ENCODE measurements around the gene STK32C.
"Not testable (repeated sequence)": the region's sequence is repeated elsewhere in the genome, so short reads cannot be mapped to it uniquely, and the experiment has no call there.

The STK32C gene

DNA sequence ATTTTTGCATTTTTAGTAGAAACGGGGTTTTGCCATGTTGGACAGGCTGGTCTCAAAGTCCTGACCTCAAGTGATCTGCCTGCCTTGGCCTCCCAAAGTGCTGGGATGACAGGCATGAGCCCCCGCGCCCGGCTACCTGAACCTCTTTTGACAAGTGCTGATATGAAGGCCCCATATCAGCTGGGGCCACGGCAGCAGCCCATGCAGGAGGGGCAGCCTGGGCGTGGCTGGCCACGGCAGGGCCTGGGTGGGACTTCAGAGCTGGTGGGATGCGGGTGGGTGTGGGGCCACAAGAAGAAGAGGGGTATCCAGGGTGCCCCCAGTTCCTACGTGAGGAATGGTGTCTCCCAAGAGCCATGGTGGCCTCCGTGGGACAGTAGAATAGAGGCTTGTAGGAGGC, 31.1 kb upstream of the STK32C start:
- no peak for DNase-seq (ENCODE audit: low read depth in 2 of 2)

DNA sequence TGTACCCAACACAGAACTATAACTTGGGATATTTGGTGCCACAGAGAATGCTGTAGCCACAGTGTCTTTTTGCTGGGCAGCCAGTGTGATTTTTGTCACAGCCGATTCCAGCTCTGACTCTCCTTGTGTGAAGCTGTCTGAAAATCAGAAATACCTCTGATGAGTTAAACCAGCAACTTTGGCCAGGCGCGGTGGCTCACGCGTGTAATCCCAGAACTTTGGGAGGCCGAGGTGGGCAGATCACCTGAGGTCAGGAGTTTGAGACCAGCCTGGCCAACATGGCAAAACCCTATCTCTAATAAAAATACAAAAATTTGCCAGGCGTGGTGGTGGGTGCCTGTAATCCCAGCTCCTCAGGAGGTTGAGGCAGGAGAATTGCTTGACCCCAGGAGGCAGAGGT, 30.1 kb upstream of the STK32C start:
- not testable (repeated sequence) for DNase-seq (ENCODE audit: low read depth in 2 of 2)

DNA sequence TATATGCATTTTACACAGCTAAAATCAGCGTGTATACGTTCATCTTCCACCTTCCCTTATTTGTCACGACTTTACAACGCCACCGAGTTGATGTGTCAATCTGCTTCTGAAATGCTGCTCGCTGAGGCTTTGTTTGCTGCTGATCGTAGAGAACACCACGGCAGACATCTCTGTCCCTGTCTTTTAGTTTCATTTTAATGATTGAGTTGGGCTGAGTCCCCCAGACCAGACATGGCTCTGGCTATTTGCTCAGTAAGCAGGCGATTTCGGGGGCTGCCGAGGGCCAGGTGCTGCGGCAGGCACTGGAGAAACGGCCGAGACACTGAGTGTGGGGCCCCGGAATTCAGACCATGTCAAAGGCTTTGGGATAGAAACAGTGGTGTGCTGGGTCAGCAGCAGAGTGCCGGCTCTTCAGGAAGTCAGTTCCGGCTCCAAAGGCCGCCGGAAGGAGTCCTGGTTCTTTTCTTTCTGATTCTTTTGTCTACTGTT, 29.2 kb upstream of the STK32C start:
- no peak for DNase-seq (ENCODE audit: low read depth in 2 of 2)

DNA sequence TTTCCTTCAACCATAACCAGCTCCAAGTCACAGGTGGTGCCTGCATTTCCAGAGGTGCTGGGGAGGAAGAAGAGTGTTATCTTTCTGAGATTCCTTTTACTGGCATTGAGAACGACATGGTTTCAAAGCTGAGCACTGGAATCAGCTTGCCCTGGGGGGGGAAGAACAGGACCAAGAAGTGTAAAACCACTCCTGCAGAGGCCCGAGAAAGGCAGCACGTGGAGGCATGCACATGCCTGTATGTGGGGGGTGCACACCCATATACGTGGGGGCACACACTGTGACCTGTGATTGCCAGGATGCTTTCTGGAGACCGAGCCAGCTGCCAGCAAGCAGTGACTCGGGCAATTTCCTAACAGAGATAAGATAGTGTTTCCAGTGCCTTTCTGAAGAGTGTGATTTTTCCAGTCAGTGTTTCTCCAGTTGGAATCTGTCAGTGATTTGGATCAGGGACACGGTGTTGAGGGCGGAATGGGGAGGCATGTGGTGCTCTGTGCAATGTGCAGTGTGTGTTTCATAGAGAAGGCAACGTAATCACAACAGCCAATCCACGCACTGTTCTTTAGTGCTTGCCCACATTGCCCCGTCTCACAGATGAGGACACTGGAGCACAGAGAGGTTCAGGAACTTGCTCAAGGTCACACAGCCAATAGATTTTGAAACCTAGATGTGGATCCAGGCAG, 28.5 kb upstream of the STK32C start:
- DNase-seq (ENCODE audit: low read depth in 2 of 2) = no peak

DNA sequence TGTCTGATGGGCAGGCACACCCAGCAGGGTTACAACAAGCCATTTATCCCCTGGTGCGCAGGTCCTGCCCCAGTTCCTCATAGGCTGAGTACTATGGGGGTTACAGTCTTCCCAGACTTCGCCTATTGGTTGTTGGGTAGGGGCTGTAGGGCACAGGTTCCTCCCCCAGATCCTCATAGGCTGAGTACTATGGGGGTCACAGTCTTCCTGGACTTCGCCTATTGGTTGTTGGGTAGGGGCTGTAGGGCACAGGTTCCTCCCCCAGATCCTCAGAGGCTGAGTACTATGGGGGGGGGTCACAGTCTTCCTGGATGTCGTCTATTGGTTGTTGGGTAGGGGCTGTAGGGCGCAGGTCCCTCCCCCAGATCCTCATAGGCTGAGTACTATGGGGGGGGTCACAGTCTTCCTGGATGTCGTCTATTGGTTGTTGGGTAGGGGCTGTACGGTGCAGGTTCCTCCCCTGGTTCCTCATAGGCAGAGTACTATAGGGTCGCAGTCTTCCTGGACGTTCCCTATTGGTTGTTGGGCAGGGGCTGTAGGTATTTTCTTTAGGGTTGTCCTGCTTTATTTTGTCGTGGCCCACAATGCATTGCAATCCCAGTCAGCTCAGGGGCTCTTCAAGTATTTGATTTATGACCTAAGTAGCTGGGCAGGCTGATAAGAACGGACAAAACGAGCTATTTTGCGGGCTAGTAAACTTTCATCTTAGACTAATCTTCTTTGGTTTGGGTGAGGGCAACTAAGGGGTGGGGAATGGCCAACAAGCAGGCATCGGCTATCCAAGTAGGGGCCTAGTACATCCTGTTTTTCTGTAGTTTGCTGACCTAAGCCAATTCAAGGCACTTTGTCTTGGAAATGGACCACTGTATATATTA, 27.7 kb upstream of the STK32C start:
- DNase-seq (ENCODE audit: low read depth in 2 of 2) = no peak

DNA sequence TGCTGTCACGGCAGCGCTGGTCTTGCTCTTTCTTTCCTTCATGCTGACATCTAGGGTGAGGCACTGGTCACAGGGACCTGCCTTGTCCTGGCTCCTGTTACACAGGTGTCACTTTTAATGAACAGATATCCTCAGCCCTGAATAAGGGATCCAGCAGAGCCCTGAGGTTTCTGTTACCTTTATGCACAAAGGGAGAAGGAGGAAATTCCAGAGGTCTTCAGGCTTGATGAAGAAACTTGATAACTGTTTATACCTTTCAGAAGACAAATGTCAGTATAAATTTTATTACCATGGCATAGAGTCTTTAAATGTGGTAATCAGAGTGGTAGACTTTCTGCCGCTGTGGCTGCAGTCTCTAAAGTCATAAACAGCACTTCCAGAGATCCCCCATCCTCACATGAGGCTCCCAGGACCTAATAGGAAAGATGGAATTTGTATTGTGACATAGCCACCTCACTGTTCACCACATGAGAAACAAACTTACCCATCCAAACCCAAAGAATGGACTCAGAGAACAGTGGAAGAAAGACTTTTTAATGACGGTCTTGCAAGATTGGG, 27.0 kb upstream of the STK32C start:
- DNase-seq (ENCODE audit: low read depth in 2 of 2) = no peak

DNA sequence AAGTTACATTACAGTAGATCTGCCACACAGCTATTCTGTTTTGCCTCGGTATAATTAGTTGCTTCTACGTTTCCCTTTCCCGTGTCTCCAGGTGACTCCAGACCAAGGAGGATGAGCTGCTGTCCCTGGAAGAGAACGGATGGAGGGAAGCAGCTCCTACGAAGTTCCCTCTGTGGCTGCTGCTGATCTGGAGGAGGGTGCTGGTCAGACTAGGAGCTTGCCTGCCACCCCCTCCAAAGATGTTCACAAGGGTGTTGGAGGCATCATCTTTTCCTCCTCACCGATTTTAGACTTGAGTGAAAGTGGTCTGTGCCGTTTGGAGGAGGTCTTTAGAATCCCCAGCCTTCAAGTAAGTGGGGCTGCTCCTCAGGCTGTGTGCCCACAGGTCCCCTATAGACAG, 25.6 kb upstream of the STK32C start:
- no peak for DNase-seq (ENCODE audit: low read depth in 2 of 2)

DNA sequence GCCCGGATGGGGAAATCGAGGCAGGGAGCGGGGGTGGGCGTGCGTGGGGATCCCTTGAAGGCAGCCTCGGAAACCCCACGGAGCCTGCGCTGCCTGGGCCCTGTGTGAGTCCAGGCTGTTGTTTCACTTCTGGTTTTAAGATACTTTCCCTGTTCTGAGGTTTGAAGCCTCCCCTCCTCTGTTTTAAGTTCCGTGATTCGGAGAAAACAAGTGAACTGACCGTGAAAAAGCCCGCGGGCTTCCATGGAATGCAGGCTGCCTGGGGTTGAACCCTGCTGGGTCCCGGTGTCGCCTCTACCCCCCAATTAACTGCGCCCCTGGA, 24.6 kb upstream of the STK32C start:
- no peak for DNase-seq (ENCODE audit: low read depth in 2 of 2)

DNA sequence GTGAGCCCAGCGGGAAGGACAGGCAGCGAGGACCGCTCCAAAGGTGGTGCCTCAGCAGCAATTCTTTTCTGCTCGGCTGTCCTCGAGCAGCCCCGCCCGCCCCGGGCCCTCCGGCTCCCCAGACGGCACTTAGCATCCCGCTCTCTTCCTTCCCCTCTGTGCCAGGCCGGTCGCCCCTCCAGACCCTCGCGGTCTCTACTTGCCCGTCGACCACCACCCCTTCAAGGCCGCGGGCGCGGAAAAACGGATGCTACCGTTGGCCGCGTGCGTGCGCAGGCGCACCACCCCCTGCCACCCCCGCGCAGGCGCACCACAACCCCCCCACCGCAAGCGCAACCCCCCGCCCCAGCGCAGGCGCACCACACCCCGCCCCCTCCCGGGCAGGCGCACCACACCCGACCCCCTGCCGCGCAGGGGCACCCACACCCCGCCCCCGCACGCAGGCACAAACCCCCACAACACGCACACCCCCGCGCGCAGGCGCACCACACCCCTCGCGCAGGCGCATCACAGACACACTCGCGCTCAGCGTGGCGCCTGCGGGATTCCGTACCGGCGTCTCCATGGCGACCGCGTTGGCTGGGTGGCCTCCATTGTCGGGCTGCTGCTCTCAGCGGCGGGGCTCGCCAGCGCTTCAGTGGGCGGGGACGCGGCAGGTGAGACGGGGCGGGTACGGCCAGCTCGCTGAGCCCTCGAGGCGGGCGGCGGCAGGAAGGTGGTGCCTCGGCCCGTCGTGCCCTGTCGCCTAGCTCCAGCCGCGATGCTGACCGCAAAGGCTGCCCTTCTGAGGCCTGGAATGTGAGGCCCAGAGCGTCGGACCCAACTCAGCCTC, 24.1 kb upstream of the STK32C start, which contains the start of gene LRRC27:
Gene LRRC27, plus strand, starts transcription at position 593 of the 832 bp plus-strand sequence. CDS start 1,332 bp downstream, outside the sequence.
- DNase-seq (ENCODE audit: low read depth in 2 of 2) = peak; percentile 98

DNA sequence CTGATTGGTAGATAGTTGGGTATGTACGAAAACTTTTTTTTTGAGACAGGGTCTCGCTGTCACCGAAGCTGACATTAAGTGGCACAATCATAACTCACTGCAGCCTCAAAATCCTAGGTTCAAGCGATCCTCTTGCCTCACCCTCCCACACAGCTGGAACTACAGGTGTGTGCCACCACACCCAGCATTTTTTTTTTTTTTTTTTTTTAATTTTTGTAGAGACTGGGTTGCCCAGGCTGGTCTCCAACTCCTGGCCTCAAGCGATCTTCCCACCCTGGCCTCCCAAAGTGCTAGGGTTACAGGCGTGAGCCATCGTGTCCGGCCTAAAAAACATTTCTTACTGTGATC, 22.7 kb upstream of the STK32C start:
- no peak for DNase-seq (ENCODE audit: low read depth in 2 of 2)

DNA sequence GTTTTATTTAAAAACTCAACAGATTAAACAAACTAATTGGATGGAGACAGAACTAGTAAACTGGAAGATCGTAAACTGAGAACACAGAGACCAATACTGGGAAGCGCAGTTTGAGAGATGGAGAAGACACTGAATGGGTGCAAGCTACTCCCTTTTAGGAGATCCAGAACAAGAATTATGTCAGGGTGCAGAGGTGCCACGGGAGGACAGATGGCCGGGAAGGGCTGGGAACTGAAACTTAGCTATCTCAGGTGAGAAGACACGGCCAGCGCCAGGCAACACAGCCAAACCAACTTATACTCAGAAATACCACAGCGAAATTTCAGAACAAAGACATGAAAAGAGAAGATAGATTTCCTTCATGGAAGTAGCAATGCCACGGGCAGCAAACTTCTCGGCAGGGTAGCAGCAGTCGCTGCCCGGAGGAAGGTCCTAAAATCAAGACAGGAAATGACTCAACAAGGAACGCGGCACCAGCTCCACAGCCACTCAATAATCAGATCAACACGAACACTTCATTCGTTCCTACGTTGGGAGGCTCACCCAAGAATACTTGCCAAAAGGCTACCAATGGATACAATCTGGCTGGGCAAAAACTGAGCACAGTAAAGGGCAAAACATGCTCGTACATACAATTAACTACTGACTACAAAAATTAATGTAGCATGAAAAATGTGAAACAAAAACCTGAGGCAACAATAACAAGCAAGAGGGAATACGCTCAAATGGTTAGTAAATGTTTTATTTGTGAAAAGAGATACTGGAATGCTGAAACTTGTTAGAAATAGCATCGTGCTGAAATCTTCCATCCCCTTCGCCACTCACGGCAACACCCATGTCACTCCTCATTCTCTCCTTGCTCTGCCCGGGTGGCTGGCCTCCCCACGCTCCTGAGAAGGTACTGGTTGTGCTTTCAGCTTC, 22.1 kb upstream of the STK32C start:
- DNase-seq (ENCODE audit: low read depth in 2 of 2) = peak in 1 of 2 donors; percentile 25

DNA sequence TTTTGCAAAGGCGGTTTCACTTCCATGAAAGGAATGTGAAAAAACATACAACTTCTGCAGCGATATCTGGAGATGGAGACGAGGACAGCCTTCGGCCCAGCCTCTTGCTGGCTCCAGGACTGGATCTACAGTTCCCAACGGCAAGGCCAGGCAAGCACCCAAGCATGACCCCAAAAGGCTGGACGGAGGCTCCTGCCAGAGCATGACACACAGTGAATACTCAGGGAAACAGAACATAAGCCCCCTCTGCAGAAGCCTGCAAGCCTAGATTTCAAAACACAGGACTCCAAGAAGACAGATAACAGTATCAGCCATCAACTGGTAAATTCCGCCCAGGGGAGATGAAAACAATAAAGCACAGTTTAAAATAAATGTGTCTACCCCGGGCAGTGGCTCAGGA, 21.0 kb upstream of the STK32C start:
- DNase-seq (ENCODE audit: low read depth in 2 of 2) = no peak

DNA sequence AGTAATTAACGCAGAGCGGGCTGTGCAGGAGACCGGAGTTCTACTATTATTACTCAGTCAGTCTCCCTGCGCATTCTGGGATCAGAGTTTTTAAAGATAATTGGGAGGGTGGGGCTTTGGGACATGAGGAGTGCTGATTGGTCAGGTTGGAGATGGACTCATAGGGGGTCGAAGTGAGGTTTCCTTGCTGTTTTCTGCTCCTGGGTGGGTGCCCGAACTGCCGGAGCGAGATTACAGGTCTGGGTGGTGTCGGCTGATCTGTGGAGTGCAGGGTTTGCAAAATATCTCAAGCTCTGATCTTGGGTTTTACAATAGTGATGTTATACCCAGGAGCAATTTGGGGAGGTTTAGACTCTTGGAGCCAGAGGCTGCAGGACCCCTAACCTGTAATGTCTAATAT, 20.4 kb upstream of the STK32C start:
- no peak for DNase-seq (ENCODE audit: low read depth in 2 of 2)

DNA sequence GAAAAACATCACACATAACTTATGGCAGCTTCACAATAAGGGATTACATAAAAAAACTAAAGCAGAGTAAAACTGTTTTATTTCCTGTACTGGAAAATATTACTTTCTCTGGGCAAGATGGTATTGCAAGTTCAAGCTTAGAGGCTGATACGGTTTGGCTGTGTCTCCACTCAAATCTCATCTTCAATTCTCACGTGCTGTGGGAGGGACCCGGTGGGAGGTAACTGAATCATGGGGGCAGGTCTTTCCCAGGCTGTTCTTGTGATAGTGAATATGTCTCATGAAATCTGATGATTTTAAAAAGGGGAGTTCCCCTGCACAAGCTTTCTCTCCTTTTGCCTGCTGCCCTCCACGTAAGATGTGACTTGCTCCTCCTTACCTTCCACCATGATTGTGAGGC, 19.2 kb upstream of the STK32C start:
- DNase-seq (ENCODE audit: low read depth in 2 of 2) = no peak

DNA sequence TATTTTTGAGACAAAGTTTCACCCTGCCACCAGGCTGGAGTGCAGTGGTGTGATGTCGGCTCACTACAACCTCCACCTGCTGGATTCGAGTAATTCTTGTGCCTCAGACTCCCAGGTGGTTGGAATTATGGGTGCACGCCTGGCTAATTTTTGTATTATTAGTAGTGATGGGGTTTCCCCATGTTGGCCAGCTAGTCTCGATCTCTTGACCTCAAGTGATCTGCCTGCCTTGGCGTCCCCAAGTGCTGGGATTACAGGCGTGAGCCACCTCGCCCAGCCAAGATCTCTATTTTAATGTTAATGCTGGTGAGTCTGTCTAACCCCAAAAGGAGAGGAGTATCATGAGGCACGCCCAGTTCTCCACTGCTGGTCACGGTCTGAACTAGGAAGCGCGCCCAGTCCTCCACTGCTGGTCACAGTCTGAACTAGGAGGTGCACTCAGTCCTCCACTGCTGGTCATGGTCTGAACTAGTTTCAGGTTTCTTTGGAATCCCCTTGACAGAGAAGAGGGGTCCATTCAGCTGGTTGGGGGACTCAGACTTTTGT, 18.7 kb upstream of the STK32C start:
- DNase-seq (ENCODE audit: low read depth in 2 of 2) = no peak

DNA sequence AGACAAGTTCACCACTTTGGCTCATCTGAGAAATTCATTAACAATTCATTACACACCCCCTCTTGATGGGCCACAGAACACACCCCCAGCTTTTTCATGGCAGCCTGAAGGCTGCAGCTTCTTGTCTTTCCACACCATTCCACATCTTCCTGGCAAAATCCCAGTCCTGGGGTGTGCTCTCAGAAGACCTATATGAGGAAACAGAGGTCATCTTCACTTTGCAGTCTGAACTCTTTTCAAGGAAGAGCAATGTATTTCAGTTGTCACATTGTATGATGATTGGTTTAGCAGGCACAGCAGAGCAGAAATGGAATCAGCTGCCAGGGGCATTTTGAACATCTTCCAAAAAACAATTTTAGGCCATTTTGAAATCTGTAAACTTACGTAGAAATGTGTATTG, 16.4 kb upstream of the STK32C start:
- DNase-seq (ENCODE audit: low read depth in 2 of 2) = no peak

DNA sequence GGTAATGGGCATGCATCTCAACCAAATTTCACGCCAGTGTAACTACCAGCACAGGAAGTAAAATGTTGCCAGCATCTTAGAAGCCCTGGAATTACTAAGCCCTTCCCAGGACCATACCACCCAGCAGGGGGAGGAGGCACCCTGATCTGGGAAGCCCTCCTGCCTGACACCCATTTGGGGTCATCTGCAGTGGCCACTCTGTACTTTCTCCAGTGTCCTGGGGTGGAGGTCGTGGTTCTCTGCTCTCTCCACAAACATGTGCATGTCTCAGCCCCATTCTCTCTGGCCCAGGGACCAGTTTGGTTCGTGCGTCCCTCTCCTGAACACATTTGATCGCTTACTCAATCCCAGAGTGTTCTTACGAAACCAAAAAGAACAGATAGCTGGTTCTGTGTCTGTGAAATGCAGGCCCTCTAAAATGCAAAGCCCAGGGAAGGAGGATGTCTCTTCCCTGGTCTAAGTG, 14.9 kb upstream of the STK32C start:
- DNase-seq (ENCODE audit: low read depth in 2 of 2) = no peak

DNA sequence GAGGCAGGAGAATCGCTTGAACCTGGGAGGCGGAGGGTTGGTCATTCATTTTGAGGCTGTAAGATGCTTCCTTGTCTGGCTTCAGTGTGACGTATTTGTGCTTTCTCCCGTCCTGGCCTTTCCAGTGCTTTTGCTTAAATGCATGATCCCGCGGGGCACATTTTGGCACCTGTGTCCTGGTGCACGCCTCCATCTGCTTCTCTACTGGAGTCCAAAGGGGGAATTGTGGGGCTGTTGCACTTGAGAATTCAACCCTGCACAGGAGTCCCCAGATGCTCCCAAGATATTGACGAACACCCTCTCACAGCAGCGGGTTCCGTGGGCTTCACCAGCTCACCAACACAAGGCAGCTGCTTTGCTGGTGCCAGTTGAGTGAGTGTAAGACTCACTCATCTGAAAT, 14.0 kb upstream of the STK32C start:
- DNase-seq (ENCODE audit: low read depth in 2 of 2) = no peak

DNA sequence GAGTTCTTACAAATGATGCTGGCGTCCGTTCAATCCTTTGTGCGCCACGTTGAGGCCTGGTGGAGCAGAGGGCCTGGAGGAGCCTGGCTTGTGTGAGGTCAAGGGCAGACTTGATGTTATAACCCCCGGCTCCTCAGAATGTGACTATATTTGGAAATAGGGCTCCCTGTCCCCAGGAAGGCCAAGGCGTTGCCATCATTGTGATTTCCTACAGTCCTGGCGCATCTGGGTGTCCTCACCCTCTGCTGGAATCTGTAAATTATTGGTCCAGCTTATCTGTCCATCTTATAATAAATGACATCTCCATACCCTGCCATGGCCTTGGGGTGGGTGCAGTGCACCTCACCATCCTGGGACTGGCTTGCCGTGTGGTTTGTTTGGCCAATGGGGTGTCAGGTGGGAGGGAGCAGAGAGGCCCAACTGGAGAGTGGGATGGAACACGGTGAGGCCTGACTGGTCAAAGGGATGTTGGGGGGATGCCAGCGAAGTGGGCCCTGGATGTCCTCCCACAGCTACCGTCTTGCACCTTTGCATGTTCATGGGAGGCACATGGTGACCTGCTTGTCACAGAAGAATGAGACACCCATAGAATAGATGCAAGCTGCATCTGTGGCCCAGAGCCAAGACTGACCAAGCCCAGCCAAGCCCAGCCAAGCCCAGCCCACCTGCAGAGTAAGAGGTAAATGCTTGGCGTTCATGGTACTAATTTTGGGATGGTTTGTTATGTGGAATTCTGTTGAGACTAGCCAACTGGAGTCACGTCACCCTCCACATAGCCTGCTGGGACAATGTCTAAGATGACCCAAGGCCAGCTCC, 13.1 kb upstream of the STK32C start:
- DNase-seq (ENCODE audit: low read depth in 2 of 2) = no peak

All from stimulated activated CD8-positive, alpha-beta memory T cell treated with anti-CD3 and anti-CD28 coated beads, Interleukin-15, amount 100 ng/mL, for 48 hours (primary cell).